Adipocyte (in vitro differentiated cells): ENCODE measurements around the gene XYLT1.

ENCODE experiments used
- DNase-seq: peaks from one replicate; pipeline ENCODE4 v3.0.0-alpha.2; 2015; ENCODE audit warnings: low read depth
- H3K27me3 ChIP-seq: replicated peaks from 2 replicates; pipeline ENCODE4 v1.7.0; 2013; ENCODE audit warnings: mild to moderate bottlenecking, low read length, moderate library complexity; ENCODE audit not compliant: control insufficient read depth, insufficient read depth
- H3K36me3 ChIP-seq: 2 replicates; pipeline ENCODE4 v1.7.0; 2013; ENCODE audit warnings: low read length, mild to moderate bottlenecking, moderate library complexity; ENCODE audit not compliant: control insufficient read depth, insufficient read depth, severe bottlenecking
- H3K4me1 ChIP-seq: 2 replicates; pipeline ENCODE4 v1.7.0; 2013; ENCODE audit warnings: mild to moderate bottlenecking, low read length, moderate library complexity; ENCODE audit not compliant: control insufficient read depth, insufficient read depth
- H3K4me3 ChIP-seq: 2 replicates; pipeline ENCODE4 v1.7.0; 2013; ENCODE audit warnings: mild to moderate bottlenecking, low read length, moderate library complexity
- H3K9ac ChIP-seq: 2 replicates; pipeline ENCODE4 v1.7.0; 2013; ENCODE audit warnings: mild to moderate bottlenecking, low read length, moderate library complexity
- H3K9me3 ChIP-seq: 2 replicates; pipeline ENCODE4 v1.7.0; 2013; ENCODE audit warnings: mild to moderate bottlenecking, low read length, moderate library complexity; ENCODE audit not compliant: control insufficient read depth

Gene XYLT1

GRCh38 chr16:17392127-17392856, 78.5 kb downstream of the XYLT1 start:
- Histone ChIP-seq H3K4me1 (peaks cover 35% of the 10 kb centered on the region), H3K36me3 (no peaks in the 10 kb centered on the region), H3K9ac (no peak overlapping the region), H3K4me3 (no peak overlapping the region), H3K27me3 (no peaks in the 10 kb centered on the region), H3K9me3 (no peaks in the 10 kb centered on the region)
- DNase-seq, result no peak

- no peak for DNase-seq
- H3K4me3 ChIP-seq, result no peak overlapping the region
- no peaks in the 10 kb centered on the region for H3K27me3 ChIP-seq
- no peak overlapping the region for H3K9ac ChIP-seq
- peaks cover 30% of the 10 kb centered on the region for H3K4me1 ChIP-seq
- H3K9me3 ChIP-seq, result no peaks in the 10 kb centered on the region
- no peaks in the 10 kb centered on the region for H3K36me3 ChIP-seq
Observed at GRCh38 chr16:17391715-17392114, 79.0 kb downstream of the XYLT1 start.

GRCh38 chr16:17389384-17389783, 81.4 kb downstream of the XYLT1 start:
- Histone ChIP-seq H3K9ac (no peak overlapping the region), H3K4me1 (peaks cover 17% of the 10 kb centered on the region), H3K36me3 (no peaks in the 10 kb centered on the region), H3K27me3 (no peaks in the 10 kb centered on the region), H3K9me3 (no peaks in the 10 kb centered on the region), H3K4me3 (no peak overlapping the region)
- peak; percentile 90 for DNase-seq

GRCh38 chr16:17387256-17387655, 83.5 kb downstream of the XYLT1 start:
- Histone ChIP-seq H3K36me3 (no peaks in the 10 kb centered on the region), H3K9ac (no peak overlapping the region), H3K27me3 (no peaks in the 10 kb centered on the region), H3K4me1 (peaks cover 17% of the 10 kb centered on the region), H3K9me3 (no peaks in the 10 kb centered on the region), H3K4me3 (no peak overlapping the region)
- DNase-seq, result no peak

- Histone ChIP-seq H3K4me1 (peaks cover 10% of the 10 kb centered on the region), H3K9me3 (no peaks in the 10 kb centered on the region), H3K27me3 (no peaks in the 10 kb centered on the region), H3K4me3 (no peak overlapping the region), H3K9ac (no peak overlapping the region), H3K36me3 (no peaks in the 10 kb centered on the region)
- DNase-seq, result no peak
Observed at GRCh38 chr16:17386229-17386628, 84.5 kb downstream of the XYLT1 start.

- no peak for DNase-seq
Observed at GRCh38 chr16:17384471-17384870, 86.3 kb downstream of the XYLT1 start.

GRCh38 chr16:17382949-17383863, 87.6 kb downstream of the XYLT1 start:
- H3K9me3 ChIP-seq, result no peaks in the 10 kb centered on the region
- no peak overlapping the region for H3K4me3 ChIP-seq
- H3K27me3 ChIP-seq, result no peaks in the 10 kb centered on the region
- no peak for DNase-seq
- H3K4me1 ChIP-seq, result peaks cover 13% of the 10 kb centered on the region
- no peak overlapping the region for H3K9ac ChIP-seq
- H3K36me3 ChIP-seq, result no peaks in the 10 kb centered on the region

More at GRCh38 chr16:17384471-17384870, 86.3 kb downstream of the XYLT1 start:
- no peaks in the 10 kb centered on the region for H3K27me3 ChIP-seq
- no peaks in the 10 kb centered on the region for H3K36me3 ChIP-seq
- H3K4me3 ChIP-seq, result no peak overlapping the region
- H3K9ac ChIP-seq, result no peak overlapping the region
- H3K9me3 ChIP-seq, result no peaks in the 10 kb centered on the region
- peaks cover 8% of the 10 kb centered on the region for H3K4me1 ChIP-seq

- DNase-seq, result no peak
- Histone ChIP-seq H3K27me3 (no peaks in the 10 kb centered on the region), H3K4me3 (no peak overlapping the region), H3K9me3 (no peaks in the 10 kb centered on the region), H3K4me1 (peaks cover 17% of the 10 kb centered on the region), H3K9ac (no peak overlapping the region), H3K36me3 (no peaks in the 10 kb centered on the region)
Observed at GRCh38 chr16:17382514-17382913, 88.2 kb downstream of the XYLT1 start.

GRCh38 chr16:17381784-17382183, 89.0 kb downstream of the XYLT1 start:
- peaks cover 19% of the 10 kb centered on the region for H3K4me1 ChIP-seq
- DNase-seq, result no peak

GRCh38 chr16:17380613-17381012, 90.1 kb downstream of the XYLT1 start:
- H3K4me3 ChIP-seq, result no peak overlapping the region
- H3K9me3 ChIP-seq, result no peaks in the 10 kb centered on the region
- H3K9ac ChIP-seq, result no peak overlapping the region
- H3K4me1 ChIP-seq, result peaks cover 19% of the 10 kb centered on the region
- DNase-seq, result peak; percentile 41
- H3K27me3 ChIP-seq, result no peaks in the 10 kb centered on the region
- H3K36me3 ChIP-seq, result no peaks in the 10 kb centered on the region

More at GRCh38 chr16:17381784-17382183, 89.0 kb downstream of the XYLT1 start:
- Histone ChIP-seq H3K9me3 (no peaks in the 10 kb centered on the region), H3K4me3 (no peak overlapping the region), H3K9ac (no peak overlapping the region), H3K36me3 (no peaks in the 10 kb centered on the region), H3K27me3 (no peaks in the 10 kb centered on the region)

GRCh38 chr16:17379121-17379571, 91.6 kb downstream of the XYLT1 start:
- peak; percentile 45 for DNase-seq
- no peak overlapping the region for H3K9ac ChIP-seq
- no peak overlapping the region for H3K4me3 ChIP-seq
- no peaks in the 10 kb centered on the region for H3K36me3 ChIP-seq
- H3K27me3 ChIP-seq, result no peaks in the 10 kb centered on the region
- H3K4me1 ChIP-seq, result peaks cover 19% of the 10 kb centered on the region
- no peaks in the 10 kb centered on the region for H3K9me3 ChIP-seq
